ENCODE data around the gene KAT7.

KAT7 gene

GRCh38 chr17:49842371-49842770, 53.9 kb downstream of the KAT7 start:
- no peak for DNase-seq (ENCODE audit: low read depth in 2 of 2)

DNA sequence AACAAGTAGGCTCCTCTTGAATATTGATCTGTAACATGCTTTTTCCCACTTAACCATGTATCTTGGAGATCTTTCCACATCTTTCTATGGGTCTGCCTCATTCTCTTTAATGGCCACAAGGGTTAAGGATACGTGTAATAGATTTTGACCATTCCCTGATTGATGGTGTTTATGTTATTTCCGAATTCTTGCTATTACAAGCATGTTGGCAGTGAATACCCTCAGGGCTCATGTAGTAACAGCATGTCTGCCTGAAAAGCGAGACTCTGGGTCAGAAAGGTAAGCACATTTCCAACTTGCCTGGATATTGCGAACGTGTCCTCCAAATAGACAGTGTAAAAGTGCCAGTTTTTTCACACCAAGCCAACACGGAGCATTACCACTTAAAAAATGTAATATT, 54.4 kb downstream of the KAT7 start:
- no peak for DNase-seq (ENCODE audit: low read depth in 2 of 2)

GRCh38 chr17:49843774-49844350, 55.4 kb downstream of the KAT7 start:
- no peak for DNase-seq (ENCODE audit: low read depth in 2 of 2)

DNA sequence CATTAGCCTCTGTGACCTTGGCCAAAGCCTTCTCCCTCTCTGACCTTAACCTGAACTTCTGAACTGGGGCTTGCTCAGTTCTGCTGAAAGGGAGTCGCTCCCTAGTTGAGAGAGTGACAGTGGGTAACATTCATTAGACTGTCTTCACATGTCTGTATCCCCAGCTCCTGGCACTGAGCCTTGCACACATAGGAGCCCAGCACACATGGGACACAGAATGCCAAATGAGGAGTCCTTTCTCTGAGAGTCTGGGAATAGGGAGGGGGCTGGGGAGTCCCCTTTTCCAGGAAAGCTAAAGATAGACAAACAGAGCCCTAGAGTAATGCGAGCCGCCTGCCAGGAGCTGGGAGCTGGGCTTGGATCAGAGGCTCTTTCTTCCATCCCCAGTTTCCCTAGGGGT, 56.8 kb downstream of the KAT7 start:
- no peak for DNase-seq (ENCODE audit: low read depth in 2 of 2)

DNA sequence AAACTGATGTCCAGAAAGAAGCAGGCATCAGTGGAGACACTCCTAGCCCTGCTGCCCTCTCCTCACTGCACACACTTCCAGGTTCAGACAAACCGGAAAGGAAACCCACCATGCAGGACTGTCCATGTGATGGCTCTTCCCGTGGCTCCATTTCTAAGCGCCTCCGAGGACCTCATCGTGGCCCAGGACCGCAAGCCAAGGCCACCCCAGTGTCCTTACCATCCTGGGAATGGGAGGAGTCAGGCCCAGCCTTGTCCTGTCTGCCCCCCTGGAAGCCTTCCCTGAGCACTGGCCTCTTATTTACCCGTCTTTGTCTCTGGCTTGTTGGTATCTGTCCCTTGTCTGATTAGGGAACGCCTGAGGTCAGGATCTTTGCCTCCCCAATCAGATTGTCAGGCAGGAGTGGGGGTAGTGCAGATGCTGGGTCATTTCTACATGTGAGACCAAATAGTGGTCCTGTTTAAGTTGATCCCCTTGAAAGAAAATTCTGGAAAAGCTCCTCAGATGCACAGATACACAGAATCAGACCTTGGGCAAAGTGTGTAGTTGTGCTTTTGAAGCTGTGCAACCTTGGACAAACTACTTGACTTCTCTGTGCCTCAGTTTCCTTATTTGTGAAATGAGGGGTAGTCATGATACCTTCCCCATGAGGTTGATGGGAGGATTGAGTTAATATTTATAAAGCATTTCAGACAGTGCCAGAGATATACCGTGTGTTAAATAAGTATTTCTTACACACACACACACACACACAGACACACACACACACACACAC, 58.6 kb downstream of the KAT7 start:
- DNase-seq (ENCODE audit: low read depth in 2 of 2), result no peak

DNA sequence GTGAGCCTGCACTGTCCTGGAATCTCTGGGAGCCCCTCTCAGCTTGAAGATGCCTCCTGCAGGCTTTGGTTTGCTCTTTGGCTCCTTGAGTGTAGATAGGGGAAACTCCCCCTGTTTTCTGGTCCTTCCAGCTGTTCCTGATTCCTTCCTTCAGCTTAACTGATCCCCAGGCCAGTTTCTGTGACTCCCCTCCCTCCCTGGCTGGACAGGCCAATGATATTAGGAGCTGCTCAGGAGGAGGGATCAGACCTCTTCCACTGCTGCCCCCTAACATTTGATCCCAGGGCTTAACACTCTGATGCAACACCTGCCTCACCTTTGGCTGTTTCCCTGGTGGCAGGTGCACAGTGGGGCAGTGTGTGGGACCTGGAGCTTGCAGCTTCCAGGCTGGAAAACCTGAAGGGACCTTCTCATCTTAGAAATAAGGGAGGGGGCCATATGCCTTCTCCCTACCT, 59.6 kb downstream of the KAT7 start, which contains the start of gene TAC4:
Gene TAC4 (minus strand): TSS at position 51 of the 455 bp plus-strand sequence. CDS start 52 bp downstream, outside the sequence.
- no peak for DNase-seq (ENCODE audit: low read depth in 2 of 2)

DNA sequence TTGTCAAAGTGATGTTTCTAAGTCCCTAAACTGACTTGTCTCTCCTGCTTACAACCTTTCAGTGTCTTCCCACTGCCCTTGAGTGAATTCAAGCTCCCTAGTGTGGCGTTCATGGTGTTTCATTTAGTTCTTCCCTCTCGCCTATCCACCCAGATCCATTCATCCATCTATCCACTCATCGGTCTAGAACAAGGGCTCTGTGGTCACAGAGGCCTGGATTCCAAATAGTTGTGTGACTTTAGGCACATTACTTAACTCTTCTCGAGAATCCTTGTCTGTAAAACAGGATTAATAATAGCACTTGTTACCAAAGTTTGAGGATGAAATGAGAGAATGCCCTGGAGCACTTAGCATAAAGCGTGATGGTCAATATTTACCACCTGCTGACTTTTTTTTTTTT, 60.3 kb downstream of the KAT7 start:
- no peak for DNase-seq (ENCODE audit: low read depth in 2 of 2)

GRCh38 chr17:49850218-49850610, 61.7 kb downstream of the KAT7 start:
- DNase-seq (ENCODE audit: low read depth in 2 of 2), result no peak

- DNase-seq (ENCODE audit: low read depth in 2 of 2), result no peak
Observed at GRCh38 chr17:49850772-49851386, 62.4 kb downstream of the KAT7 start.

DNA sequence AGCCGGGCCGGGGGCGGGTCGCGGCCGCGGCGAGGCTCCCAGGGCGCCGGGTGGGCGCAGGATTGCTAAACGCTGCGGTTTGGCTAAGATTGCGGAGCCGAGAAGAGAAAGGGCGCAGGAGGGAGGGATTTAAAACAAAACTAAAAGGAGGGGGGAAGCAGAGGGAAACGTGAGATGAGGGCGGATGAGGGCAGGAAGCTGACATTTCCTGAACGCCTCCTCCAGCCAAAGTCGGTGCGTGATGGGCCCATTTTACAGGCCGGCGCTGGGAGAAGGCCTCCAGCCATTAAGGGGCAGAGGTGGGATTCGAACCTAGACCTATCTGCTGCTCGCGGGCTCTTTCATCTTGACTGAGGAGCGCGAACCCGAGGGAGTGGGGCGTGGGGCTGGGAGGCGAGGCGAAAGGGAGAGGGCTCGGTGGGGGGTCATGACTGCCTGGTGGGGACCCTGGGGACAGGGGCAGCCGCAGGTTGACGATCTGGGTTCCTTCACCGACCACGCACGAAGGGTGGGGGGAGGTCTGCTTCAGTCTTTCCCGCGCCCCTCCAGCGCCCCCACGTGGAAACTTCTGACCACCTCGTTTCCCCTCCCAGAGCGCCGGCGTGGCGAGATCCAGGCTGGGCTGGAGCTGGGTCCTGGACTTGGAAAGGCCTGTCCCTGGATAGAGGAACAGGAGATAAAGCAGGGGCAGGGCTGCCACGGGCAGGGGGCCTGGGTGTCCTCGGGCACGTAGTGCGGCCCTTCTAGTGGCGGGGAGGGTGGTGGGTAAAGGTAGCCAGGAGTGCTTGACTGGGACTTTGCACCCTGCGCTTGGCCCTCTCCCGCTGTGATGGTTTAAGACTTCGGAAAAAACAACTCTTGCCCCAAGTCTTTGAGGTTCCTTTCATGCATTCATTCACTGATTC, 63.2 kb downstream of the KAT7 start:
- DNase-seq (ENCODE audit: low read depth in 2 of 2), result peak; percentile 44 to 62

GRCh38 chr17:49853470-49854015, 65.1 kb downstream of the KAT7 start:
- DNase-seq (ENCODE audit: low read depth in 2 of 2), result no peak

GRCh38 chr17:49854126-49854525, 65.6 kb downstream of the KAT7 start:
- DNase-seq (ENCODE audit: low read depth in 2 of 2), result no peak

GRCh38 chr17:49858796-49859195, 70.3 kb downstream of the KAT7 start:
- no peak for DNase-seq (ENCODE audit: low read depth in 2 of 2)

DNA sequence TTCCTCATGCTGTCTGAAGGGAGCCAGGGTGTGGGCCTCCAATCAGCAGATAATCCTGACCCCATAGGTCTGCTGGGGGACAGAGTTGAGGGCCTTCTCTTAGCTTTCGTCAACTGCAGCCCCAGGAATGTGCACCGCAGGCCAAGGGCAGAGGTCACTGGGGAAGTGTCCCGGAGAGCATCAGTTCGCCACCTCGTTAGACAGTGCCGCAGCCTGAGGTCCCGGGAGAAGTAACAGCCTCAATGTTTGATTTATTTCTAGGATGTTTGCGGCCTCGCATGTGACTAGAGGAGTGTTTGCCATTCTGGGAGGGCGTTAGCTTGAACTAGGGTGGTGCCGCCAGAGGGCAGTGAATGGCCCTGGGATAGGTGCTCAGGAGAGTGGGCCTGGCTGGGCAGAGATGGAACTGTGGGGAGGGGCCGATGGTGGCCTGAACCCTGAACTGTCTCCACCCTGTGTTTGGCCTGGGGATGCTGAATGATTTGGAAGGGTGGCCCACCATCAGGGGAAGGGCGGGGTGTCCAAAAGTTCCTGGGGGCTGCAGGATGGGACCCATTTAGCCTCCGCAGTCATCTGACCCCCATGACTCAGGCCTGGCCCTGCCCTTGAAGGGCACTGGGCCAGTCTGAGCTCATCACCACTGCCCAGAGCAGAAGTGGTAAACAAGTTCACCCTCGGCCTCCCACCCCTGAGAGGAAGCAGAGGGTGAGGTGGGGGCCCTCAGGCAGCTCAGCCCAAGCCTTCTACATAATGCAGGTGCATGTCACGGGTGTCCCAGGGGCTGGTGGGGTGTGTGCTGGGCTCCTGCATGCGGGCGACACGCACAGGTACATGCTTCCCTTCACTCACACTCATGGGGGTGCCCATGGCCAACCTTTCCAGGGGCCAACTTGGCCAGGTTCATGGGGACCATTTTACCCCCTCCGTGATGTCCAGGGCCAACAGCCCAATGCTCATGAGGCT, 71.8 kb downstream of the KAT7 start:
- no peak for DNase-seq (ENCODE audit: low read depth in 2 of 2)

DNA sequence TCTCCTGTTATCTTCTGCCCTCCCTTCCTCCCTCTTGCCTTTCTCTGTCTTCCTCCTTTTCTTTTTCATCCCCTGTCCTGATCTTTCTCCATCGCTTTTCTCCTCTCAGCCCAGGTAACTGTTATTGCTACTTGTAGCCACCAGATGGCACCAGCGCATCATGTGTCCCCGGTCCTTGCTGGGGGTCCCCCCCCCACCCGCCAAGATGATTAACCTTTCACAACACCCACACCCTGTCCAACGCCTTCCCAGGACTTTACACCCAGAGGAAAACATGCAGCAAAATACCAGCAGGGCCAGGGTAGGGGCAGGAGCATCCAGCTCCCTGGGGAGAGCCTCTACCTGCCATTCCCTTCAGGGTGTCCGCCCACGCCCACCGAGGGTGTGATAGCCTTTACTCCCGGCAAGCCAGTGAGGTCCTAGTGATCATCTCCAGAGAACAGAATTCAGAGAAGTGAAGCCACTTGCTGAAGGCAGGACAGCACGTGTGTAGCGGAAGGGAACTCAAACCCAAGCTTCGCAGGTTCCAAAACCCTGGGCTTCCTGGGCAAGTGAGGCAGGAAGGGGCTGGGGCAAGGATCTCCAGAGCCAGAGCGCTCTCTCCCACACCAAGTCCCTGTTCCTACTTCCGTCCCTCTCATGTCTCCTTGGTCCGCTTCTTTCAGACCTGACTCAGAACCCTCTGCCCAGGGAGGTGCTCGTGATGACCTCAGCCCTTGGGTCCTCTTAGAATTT, 72.8 kb downstream of the KAT7 start:
- peak; percentile 30 to 43 for DNase-seq (ENCODE audit: low read depth in 2 of 2)

DNA sequence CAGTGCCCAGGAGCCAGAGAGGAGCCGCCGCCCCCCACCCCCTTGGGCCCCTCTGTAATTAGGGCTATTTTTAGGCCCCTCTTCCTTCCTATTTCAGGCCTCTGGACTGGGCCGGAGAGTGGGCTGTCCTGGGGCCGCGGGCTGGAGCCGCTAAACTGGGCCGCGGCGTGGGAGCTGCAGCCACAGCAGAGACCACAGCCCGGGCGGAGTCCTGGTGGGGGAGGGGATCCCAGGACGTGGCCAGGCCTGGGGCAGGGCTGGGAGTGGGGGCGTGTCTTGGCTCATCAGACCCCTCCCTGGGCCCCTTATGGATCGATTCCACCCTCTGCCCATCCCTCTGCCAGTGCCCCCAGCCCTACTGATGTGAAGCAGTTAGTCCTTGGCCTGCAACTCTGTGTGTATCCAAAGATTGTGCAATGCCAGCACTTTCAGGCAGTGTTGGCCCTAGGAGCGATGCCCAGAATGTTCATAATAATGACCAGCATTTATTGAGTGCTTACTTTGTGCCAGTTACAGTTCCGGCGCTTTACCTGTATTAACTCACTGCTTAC, 74.4 kb downstream of the KAT7 start:
- no peak for DNase-seq (ENCODE audit: low read depth in 2 of 2)

GRCh38 chr17:49866019-49866380, 77.5 kb downstream of the KAT7 start:
- no peak for DNase-seq (ENCODE audit: low read depth in 2 of 2)

DNA sequence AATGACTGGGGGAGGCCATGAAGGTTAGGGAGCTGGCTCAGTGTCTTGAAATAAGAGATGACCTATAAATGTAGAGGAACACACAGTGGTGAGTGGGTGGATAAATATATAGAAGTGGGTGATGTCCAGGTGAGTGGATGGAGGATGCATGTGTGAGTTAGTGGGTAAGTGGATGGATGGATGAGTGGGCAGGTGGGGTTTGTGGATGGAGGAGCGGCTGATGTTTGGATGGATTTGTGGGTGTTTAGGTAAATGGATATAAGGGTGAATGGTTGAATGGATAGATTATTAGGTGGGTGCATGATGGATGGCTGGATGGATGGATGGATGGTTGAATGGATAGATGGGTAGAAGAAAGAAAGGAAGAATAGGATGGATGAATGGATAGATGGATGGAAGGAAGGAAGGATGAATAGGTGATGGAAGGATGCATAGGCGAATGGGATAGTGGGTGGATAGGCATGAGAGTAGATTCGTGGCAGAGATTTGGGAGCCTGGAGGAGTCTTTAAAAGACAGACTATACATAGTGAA, 78.5 kb downstream of the KAT7 start:
- DNase-seq (ENCODE audit: low read depth in 2 of 2), result no peak

- DNase-seq (ENCODE audit: low read depth in 2 of 2), result no peak
Observed at GRCh38 chr17:49869038-49869374, 80.5 kb downstream of the KAT7 start.

Data from stimulated activated CD8-positive, alpha-beta memory T cell treated with anti-CD3 and anti-CD28 coated beads, Interleukin-2, amount 100 ng/mL, for 48 hours (primary cell).